Ovary (tissue), 3 donors: ENCODE results near the gene IWS1.

Experiments used
- POLR2A ChIP-seq: fragments of 450-650 bp; IDR thresholded peaks from one replicate; pipeline ENCODE4 v1.6.1; 2017; ENCODE audit warnings: antibody characterized with exemption, mild to moderate bottlenecking, moderate library complexity
- TF ChIP-seq, protein P1 (sequence below), 3 donors: fragments of 450-650 bp in 2 of 3; fragments of 200-600 bp in 1 of 3; IDR thresholded peaks; one replicate each; pipeline versions ENCODE4 v1.5.1 to v1.8.0; 2016 to 2022; ENCODE audit warnings: antibody characterized with exemption in 3 of 3, mild to moderate bottlenecking in 1 of 3
- donor health status: DM: no; HTN: no; CAD: no.

DNA sequence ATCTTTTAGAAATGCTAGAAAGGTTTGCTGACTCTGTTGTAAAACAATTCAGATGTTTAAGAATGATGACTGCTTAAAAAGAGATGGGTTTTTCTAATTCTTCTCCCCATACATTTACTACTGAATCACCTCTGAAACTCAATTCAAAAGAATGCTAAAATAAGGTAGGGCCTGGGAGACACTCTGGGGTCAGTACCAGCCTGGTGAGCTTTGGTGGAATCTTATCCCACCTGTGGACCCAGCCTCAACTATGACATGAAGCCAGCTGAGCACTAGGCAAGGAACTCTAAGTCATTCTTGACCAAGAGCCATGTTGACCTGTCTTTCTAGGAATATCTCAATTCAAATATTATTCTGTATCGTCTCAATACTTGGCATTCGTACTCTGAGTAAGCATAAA is 44.3 kb downstream of the IWS1 start:
- no peak for TF ChIP-seq POLR2A
- TF ChIP-seq, protein P1, sequence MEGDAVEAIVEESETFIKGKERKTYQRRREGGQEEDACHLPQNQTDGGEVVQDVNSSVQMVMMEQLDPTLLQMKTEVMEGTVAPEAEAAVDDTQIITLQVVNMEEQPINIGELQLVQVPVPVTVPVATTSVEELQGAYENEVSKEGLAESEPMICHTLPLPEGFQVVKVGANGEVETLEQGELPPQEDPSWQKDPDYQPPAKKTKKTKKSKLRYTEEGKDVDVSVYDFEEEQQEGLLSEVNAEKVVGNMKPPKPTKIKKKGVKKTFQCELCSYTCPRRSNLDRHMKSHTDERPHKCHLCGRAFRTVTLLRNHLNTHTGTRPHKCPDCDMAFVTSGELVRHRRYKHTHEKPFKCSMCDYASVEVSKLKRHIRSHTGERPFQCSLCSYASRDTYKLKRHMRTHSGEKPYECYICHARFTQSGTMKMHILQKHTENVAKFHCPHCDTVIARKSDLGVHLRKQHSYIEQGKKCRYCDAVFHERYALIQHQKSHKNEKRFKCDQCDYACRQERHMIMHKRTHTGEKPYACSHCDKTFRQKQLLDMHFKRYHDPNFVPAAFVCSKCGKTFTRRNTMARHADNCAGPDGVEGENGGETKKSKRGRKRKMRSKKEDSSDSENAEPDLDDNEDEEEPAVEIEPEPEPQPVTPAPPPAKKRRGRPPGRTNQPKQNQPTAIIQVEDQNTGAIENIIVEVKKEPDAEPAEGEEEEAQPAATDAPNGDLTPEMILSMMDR (IDR thresholded peaks at IDR 0.05) = no peak
